NCI-H524 treated with DMSO at 0.1 percent for 48 hours (cell line): Measurements from ENCODE around the gene SLC2A4RG.
"Not testable (repeated sequence)": the region's sequence is repeated elsewhere in the genome, so short reads cannot be mapped to it uniquely, and the experiment has no call there.

Experiments
- DNase-seq: peaks from one replicate; lab custom pipeline; 2025; lab: John Stamatoyannopoulos, UW

The SLC2A4RG gene

GRCh38 chr20:63754008-63754407 is 14.4 kb downstream of the SLC2A4RG start:
- DNase-seq = no peak

GRCh38 chr20:63755933-63756647 is 16.5 kb downstream of the SLC2A4RG start:
- no peak for DNase-seq

GRCh38 chr20:63756648-63756991 is 17.0 kb downstream of the SLC2A4RG start:
- no peak for DNase-seq

GRCh38 chr20:63758152-63758551 is 18.6 kb downstream of the SLC2A4RG start:
- DNase-seq = no peak

- no peak for DNase-seq
These were observed 19.9 kb downstream of the SLC2A4RG start for GRCh38 chr20:63759377-63759901.

- DNase-seq = no peak
These were observed 25.7 kb downstream of the SLC2A4RG start for GRCh38 chr20:63765082-63765873.

- no peak for DNase-seq
These were observed 26.3 kb downstream of the SLC2A4RG start for GRCh38 chr20:63765902-63766301.

GRCh38 chr20:63766695-63767426 is 27.3 kb downstream of the SLC2A4RG start:
- DNase-seq = peak; percentile 69

GRCh38 chr20:63767456-63767855 is 27.9 kb downstream of the SLC2A4RG start:
- no peak for DNase-seq

- peak; percentile 12 for DNase-seq
These were observed 28.3 kb downstream of the SLC2A4RG start for GRCh38 chr20:63767886-63768285.

- DNase-seq = no peak
These were observed 29.3 kb downstream of the SLC2A4RG start for GRCh38 chr20:63768591-63769515.

GRCh38 chr20:63769891-63770474 is 30.4 kb downstream of the SLC2A4RG start:
- no peak for DNase-seq

- no peak for DNase-seq
These were observed 31.6 kb downstream of the SLC2A4RG start for GRCh38 chr20:63771046-63771707.

- DNase-seq = no peak
These were observed 33.4 kb downstream of the SLC2A4RG start for GRCh38 chr20:63772781-63773518.

- no peak for DNase-seq
These were observed 34.1 kb downstream of the SLC2A4RG start for GRCh38 chr20:63773571-63774241.

GRCh38 chr20:63774306-63774705 is 34.7 kb downstream of the SLC2A4RG start:
- DNase-seq = no peak

GRCh38 chr20:63775096-63775978 is 35.8 kb downstream of the SLC2A4RG start:
- DNase-seq = no peak

- not testable (repeated sequence) for DNase-seq
These were observed 37.3 kb downstream of the SLC2A4RG start for GRCh38 chr20:63776875-63777274.
